ENCODE measurements around the gene CPNE8.
A peak's percentile ranks its signal among the peaks of the same experiment; 100 is the strongest.

CPNE8 gene

GRCh38 chr12:38892976-38893375 lies 12.4 kb downstream of the CPNE8 start:
- DNase-seq = no peak

- peak; percentile 25 for DNase-seq
These were observed 13.2 kb downstream of the CPNE8 start for GRCh38 chr12:38892087-38892786.

GRCh38 chr12:38890102-38890855 lies 15.1 kb downstream of the CPNE8 start:
- DNase-seq = peak; percentile 77

- DNase-seq = no peak
These were observed 16.0 kb downstream of the CPNE8 start for GRCh38 chr12:38889297-38889815.

GRCh38 chr12:38887770-38888169 lies 17.6 kb downstream of the CPNE8 start:
- DNase-seq = no peak

- DNase-seq = no peak
These were observed 18.5 kb downstream of the CPNE8 start for GRCh38 chr12:38886931-38887330.

GRCh38 chr12:38886064-38886463 lies 19.3 kb downstream of the CPNE8 start:
- DNase-seq = peak; percentile 52

- DNase-seq = no peak
These were observed 20.7 kb downstream of the CPNE8 start for GRCh38 chr12:38884666-38885065.

GRCh38 chr12:38883629-38884134 lies 21.7 kb downstream of the CPNE8 start:
- DNase-seq = no peak

GRCh38 chr12:38880288-38880687 lies 25.1 kb downstream of the CPNE8 start:
- DNase-seq = no peak

- no peak for DNase-seq
These were observed 26.4 kb downstream of the CPNE8 start for GRCh38 chr12:38878986-38879385.

GRCh38 chr12:38878333-38878705 lies 27.1 kb downstream of the CPNE8 start:
- DNase-seq = no peak

- DNase-seq = no peak
These were observed 29.7 kb downstream of the CPNE8 start for GRCh38 chr12:38875586-38876228.

- no peak for DNase-seq
These were observed 32.8 kb downstream of the CPNE8 start for GRCh38 chr12:38872561-38872960.

GRCh38 chr12:38872156-38872555 lies 33.2 kb downstream of the CPNE8 start:
- DNase-seq = no peak

- no peak for DNase-seq
These were observed 36.4 kb downstream of the CPNE8 start for GRCh38 chr12:38869036-38869435.

GRCh38 chr12:38850461-38850860 lies 54.9 kb downstream of the CPNE8 start:
- DNase-seq = peak; percentile 42

- no peak for DNase-seq
These were observed 58.1 kb downstream of the CPNE8 start for GRCh38 chr12:38847247-38847646.

- DNase-seq = no peak
These were observed 61.1 kb downstream of the CPNE8 start for GRCh38 chr12:38844267-38844666.

GRCh38 chr12:38838056-38838850 lies 67.1 kb downstream of the CPNE8 start:
- no peak for DNase-seq

- no peak for DNase-seq
These were observed 73.7 kb downstream of the CPNE8 start for GRCh38 chr12:38831715-38832114.

- peak; percentile 60 for DNase-seq
These were observed 80.4 kb downstream of the CPNE8 start for GRCh38 chr12:38825006-38825405.

GRCh38 chr12:38823738-38824137 lies 81.7 kb downstream of the CPNE8 start:
- DNase-seq = no peak
